Uterus (tissue), 4 donors: Measurements from ENCODE around the gene ARHGEF7. TPM values are rescaled to one million over a fixed set of nuclear protein-coding genes. Genes with fewer than 3 reads are reported as not detected.

Source experiments
- DNase-seq, 2 donors: peaks; one replicate each; pipeline ENCODE4 v3.0.0-alpha.2; 2019 to 2020
- H3K27ac ChIP-seq, 2 donors: fragments of 200-600 bp; sonication (generic); 1 replicate in 1 of 2; 2 replicates in 1 of 2; pipeline ENCODE4 v1.5.1; 2016 to 2018
- H3K27me3 ChIP-seq, 2 donors: fragments of 200-600 bp; sonication (generic); one replicate each; pipeline ENCODE4 v1.5.1; 2018 to 2019; ENCODE audit warnings: control low read depth in 1 of 2
- H3K36me3 ChIP-seq, 2 donors: fragments of 200-600 bp; sonication (generic); one replicate each; pipeline ENCODE4 v1.5.1; 2019; ENCODE audit warnings: control low read depth in 1 of 2
- H3K4me1 ChIP-seq, 2 donors: fragments of 200-600 bp; sonication (generic); one replicate each; pipeline ENCODE4 v1.5.1; 2018 to 2019; ENCODE audit warnings: control low read depth in 1 of 2
- H3K4me3 ChIP-seq, 2 donors: fragments of 200-600 bp; sonication (generic); 1 replicate in 1 of 2; 2 replicates in 1 of 2; pipeline ENCODE4 v1.5.1; 2018 to 2019; ENCODE audit warnings: mild to moderate bottlenecking in 1 of 2
- H3K9me3 ChIP-seq, 2 donors: fragments of 200-600 bp; sonication (generic); one replicate each; pipeline ENCODE4 v1.5.1; 2019; ENCODE audit warnings: control low read depth in 1 of 2
- POLR2A ChIP-seq, 2 donors: fragments of 450-650 bp; IDR thresholded peaks; one replicate each; pipeline ENCODE4 v1.6.1; 2016; ENCODE audit warnings: antibody characterized with exemption in 2 of 2, mild to moderate bottlenecking in 1 of 2, moderate library complexity in 1 of 2
- intact Hi-C: fragments of 100-400 bp; cut with DNase I; formaldehyde crosslinking; loops from one replicate; pipeline ENCODE4 v1.15.1; 2023; ENCODE audit warnings: low total_unique reads
- total RNA-seq, 4 donors: library from RNA; depleted of rRNA in 3 of 4; stranded (reverse); fragments of >200 nt in 3 of 4; gene quantifications; one replicate each; pipeline versions ENCODE4 v1.1.0 to v1.2.4, GENCODE V29; 2014 to 2023
- TF ChIP-seq, protein P1 (sequence below), 4 experiments: fragments of 200-600 bp in 2 of 4; fragments of 450-650 bp in 2 of 4; sonication (generic) in 2 of 4; IDR thresholded peaks; one replicate each; pipeline ENCODE4 v1.5.1; 2016 to 2019; ENCODE audit warnings: antibody characterized with exemption in 4 of 4, mild to moderate bottlenecking in 2 of 4, moderate library complexity in 1 of 4
- donor health status: DM: yes; HTN: yes; CAD: no.

The ARHGEF7 gene
- total RNA-seq, 4 donors from 2014 or later: 42.6 to 152 (median 127) TPM

DNA sequence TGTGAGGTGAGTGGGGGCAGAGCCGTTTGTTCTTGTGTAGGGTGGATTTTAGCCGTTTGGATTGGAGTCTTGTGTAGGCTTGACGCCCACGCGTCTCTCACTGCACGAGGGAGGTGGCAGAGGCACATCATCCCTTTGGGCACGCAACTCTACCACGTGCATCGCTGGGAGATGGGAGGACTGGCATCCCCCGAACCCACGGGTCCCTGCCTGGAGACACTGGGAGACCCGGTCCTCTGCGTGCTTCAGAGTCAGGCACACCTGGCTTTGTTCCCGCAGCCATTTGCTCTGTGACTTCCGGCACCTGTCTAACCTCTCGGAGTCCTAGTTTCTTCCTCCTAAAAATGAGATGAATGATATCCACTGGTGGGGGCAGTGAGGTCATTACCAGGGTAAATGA, 6.4 kb downstream of the ARHGEF7 start:
- H3K9me3 ChIP-seq: no peaks in the 10 kb centered on the region
- no peaks in the 10 kb centered on the region for H3K36me3 ChIP-seq
- H3K4me3 ChIP-seq: no peak overlapping the region
- no peak overlapping the region for H3K27ac ChIP-seq
- no peak for DNase-seq
- H3K27me3 ChIP-seq: no peaks in the 10 kb centered on the region
- intact Hi-C loops: no loop called here
- TF ChIP-seq, protein P1, sequence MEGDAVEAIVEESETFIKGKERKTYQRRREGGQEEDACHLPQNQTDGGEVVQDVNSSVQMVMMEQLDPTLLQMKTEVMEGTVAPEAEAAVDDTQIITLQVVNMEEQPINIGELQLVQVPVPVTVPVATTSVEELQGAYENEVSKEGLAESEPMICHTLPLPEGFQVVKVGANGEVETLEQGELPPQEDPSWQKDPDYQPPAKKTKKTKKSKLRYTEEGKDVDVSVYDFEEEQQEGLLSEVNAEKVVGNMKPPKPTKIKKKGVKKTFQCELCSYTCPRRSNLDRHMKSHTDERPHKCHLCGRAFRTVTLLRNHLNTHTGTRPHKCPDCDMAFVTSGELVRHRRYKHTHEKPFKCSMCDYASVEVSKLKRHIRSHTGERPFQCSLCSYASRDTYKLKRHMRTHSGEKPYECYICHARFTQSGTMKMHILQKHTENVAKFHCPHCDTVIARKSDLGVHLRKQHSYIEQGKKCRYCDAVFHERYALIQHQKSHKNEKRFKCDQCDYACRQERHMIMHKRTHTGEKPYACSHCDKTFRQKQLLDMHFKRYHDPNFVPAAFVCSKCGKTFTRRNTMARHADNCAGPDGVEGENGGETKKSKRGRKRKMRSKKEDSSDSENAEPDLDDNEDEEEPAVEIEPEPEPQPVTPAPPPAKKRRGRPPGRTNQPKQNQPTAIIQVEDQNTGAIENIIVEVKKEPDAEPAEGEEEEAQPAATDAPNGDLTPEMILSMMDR (IDR thresholded peaks at IDR 0.05): no peak
- TF ChIP-seq POLR2A (IDR thresholded peaks at IDR 0.05): no peak
- no peaks in the 10 kb centered on the region for H3K4me1 ChIP-seq

DNA sequence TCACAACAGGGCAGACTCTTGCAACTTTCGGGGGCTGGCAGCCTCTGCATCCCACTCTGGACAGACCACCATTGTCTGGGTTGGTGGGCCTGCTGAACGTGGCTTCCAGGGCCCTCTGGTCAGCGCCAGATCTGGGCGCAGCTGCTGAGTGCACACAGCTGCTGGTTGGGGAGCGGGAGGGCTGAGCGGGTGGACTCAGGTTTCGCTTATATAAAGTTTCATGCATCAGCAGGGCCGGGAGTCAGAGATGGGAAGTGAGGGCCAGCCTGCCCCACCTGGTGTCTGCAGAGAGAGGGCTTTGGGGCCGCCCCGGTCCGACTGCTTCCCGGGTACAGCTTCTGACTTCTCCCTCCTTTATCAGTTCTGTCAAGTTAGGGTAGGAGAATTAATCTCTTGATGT, 6.9 kb downstream of the ARHGEF7 start:
- H3K27me3 ChIP-seq: no peaks in the 10 kb centered on the region
- TF ChIP-seq POLR2A (IDR thresholded peaks at IDR 0.05): no peak
- H3K9me3 ChIP-seq: no peaks in the 10 kb centered on the region
- H3K4me3 ChIP-seq: no peak overlapping the region
- intact Hi-C loops: no loop called here
- no peaks in the 10 kb centered on the region for H3K4me1 ChIP-seq
- no peaks in the 10 kb centered on the region for H3K36me3 ChIP-seq
- no peak overlapping the region for H3K27ac ChIP-seq
- DNase-seq: no peak

DNA sequence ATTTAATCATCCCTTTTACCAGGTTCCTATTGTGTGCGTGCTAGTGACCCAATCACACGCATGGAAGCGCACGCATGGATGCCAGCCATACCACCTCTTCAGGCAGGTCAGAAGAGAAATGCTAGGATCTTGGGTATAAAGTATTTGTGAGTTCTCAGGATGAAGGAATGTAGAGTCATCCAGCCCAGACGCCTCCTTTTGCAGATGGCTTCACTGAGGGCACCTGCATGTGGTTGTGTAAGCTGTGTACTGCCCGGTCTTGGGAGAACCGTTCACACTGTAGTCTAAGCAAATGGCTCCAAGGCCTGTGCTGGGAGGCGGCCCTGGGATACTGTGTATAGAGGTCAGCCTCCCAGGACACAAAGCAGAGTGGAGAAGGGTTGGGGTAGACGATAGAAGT, 7.5 kb downstream of the ARHGEF7 start:
- DNase-seq: no peak
- H3K27me3 ChIP-seq: no peaks in the 10 kb centered on the region
- no peak overlapping the region for H3K27ac ChIP-seq
- no peaks in the 10 kb centered on the region for H3K36me3 ChIP-seq
- intact Hi-C loops: no loop called here
- no peaks in the 10 kb centered on the region for H3K4me1 ChIP-seq
- no peaks in the 10 kb centered on the region for H3K9me3 ChIP-seq
- TF ChIP-seq POLR2A (IDR thresholded peaks at IDR 0.05): no peak
- TF ChIP-seq, protein P1 (IDR thresholded peaks at IDR 0.05): no peak
- H3K4me3 ChIP-seq: no peak overlapping the region

DNA sequence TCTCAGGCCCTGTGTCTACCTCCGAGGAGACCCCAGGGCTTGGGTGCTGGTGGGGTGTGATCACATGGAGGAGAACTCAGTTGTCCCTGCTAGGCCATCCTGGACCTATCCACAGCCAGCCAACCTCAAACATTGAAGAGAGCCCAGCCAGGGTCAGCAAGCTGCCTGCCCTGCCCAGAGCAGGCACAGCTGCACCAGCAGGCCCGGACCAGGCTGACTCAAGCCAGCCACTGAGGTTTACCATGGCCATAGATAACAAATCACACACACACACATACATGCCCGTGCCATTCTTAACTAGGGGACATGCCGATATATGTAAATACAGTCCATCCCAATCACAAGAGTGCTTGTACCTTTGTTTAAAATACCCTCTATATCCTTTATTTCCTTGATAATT, 8.1 kb downstream of the ARHGEF7 start:
- no peak for DNase-seq
- intact Hi-C loops: no loop called here
- Histone ChIP-seq H3K27me3 (no peaks in the 10 kb centered on the region), H3K36me3 (no peaks in the 10 kb centered on the region), H3K27ac (no peak overlapping the region), H3K4me1 (no peaks in the 10 kb centered on the region), H3K9me3 (no peaks in the 10 kb centered on the region), H3K4me3 (no peak overlapping the region)
- TF ChIP-seq, protein P1 (IDR thresholded peaks at IDR 0.05): no peak
- no peak for TF ChIP-seq POLR2A (IDR thresholded peaks at IDR 0.05)

DNA sequence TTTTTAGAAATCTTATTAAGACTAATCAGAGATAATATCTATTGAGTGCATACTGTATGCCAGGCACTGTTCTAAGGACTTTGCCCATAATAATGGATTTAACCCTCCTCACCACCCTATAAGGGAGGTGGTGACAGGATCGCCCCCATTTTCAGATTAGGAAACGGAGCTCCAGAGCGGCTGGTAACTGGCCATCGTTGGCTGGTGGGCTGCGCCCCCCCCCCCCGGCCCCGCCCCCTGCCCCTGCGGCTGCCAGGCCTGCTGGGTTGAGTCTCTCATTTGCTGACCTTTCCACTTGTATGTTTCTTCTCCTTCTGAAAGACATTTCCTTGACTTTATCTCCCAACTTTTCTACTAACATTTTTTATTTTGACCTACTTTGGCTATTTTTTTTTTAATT, 8.5 kb downstream of the ARHGEF7 start:
- H3K27me3 ChIP-seq: no peaks in the 10 kb centered on the region
- TF ChIP-seq, protein P1 (IDR thresholded peaks at IDR 0.05): no peak
- TF ChIP-seq POLR2A (IDR thresholded peaks at IDR 0.05): no peak
- H3K27ac ChIP-seq: no peak overlapping the region
- no peaks in the 10 kb centered on the region for H3K4me1 ChIP-seq
- H3K36me3 ChIP-seq: no peaks in the 10 kb centered on the region
- H3K9me3 ChIP-seq: no peaks in the 10 kb centered on the region
- intact Hi-C loops: no loop called here
- DNase-seq: no peak
- no peak overlapping the region for H3K4me3 ChIP-seq

DNA sequence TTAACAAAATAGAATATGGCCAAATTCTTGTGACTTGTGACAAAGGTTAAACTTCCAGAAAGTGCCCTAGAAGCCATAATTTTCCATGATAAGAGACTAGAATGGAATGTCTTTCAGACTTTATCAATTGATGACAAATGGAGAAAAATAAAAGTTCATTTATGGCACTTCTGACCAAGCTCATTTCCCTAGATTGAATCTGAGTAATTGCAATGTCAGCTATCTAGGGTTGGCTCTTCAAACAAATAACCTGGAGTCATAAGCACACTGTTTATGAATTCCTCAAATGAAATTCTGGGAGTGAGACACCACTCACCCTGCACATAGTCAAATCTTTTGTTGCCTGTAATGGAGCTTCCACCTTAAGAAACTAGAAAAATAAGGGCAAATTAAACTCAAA, 11.4 kb downstream of the ARHGEF7 start:
- no peaks in the 10 kb centered on the region for H3K36me3 ChIP-seq
- H3K4me1 ChIP-seq: no peaks in the 10 kb centered on the region
- no peak for TF ChIP-seq POLR2A (IDR thresholded peaks at IDR 0.05)
- TF ChIP-seq, protein P1 (IDR thresholded peaks at IDR 0.05): no peak
- H3K4me3 ChIP-seq: no peak overlapping the region
- no peak for DNase-seq
- intact Hi-C loops: no loop called here
- no peak overlapping the region for H3K27ac ChIP-seq
- H3K9me3 ChIP-seq: no peaks in the 10 kb centered on the region
- no peaks in the 10 kb centered on the region for H3K27me3 ChIP-seq
